Right lobe of liver (tissue), 6 donors: ENCODE data around the gene VPS8. TPM values are rescaled to one million over a fixed set of nuclear protein-coding genes. Genes with fewer than 3 reads are reported as not detected.
"Not testable (repeated sequence)": the region's sequence is repeated elsewhere in the genome, so short reads cannot be mapped to it uniquely, and the experiment has no call there.

Source experiments
- ATAC-seq, 4 donors: fragments of 200-7000 bp; cut with Tn5 transposase; one replicate each; pipeline ENCODE4 v1.9.1; 2020; ENCODE audit warnings: mild to moderate bottlenecking in 4 of 4, moderate library complexity in 4 of 4
- DNase-seq, 3 donors: peaks; one replicate each; pipeline ENCODE4 v3.0.0-alpha.2; 2020
- H3K27ac ChIP-seq, 3 donors: fragments of 200-600 bp; one replicate each; pipeline ENCODE4 v1.8.0; 2022
- H3K27me3 ChIP-seq, 2 donors: fragments of 200-600 bp; one replicate each; pipeline ENCODE4 v1.8.0; 2022
- H3K36me3 ChIP-seq, 4 donors: fragments of 200-600 bp; sonication (generic) in 1 of 4; one replicate each; pipeline versions ENCODE4 v1.5.1 to v1.8.0; 2017 to 2022; ENCODE audit warnings: control low read depth in 1 of 4
- H3K4me1 ChIP-seq, 4 donors: fragments of 200-600 bp; sonication (generic) in 1 of 4; one replicate each; pipeline versions ENCODE4 v1.5.1 to v1.8.0; 2017 to 2022; ENCODE audit warnings: control low read depth in 1 of 4
- H3K4me3 ChIP-seq, 3 donors: fragments of 200-600 bp; one replicate each; pipeline ENCODE4 v1.8.0; 2022
- H3K9me3 ChIP-seq, 4 donors: fragments of 200-600 bp; sonication (generic) in 1 of 4; one replicate each; pipeline versions ENCODE4 v1.5.1 to v1.8.0; 2017 to 2022; ENCODE audit warnings: control low read depth in 1 of 4
- CTCF ChIP-seq, 4 donors: fragments of 200-600 bp in 3 of 4; fragments of 450-650 bp in 1 of 4; IDR thresholded peaks; one replicate each; pipeline versions ENCODE4 v1.5.1 to v1.8.0; 2016 to 2022; ENCODE audit warnings: antibody characterized with exemption in 4 of 4, mild to moderate bottlenecking in 2 of 4
- POLR2A ChIP-seq: fragments of 450-650 bp; IDR thresholded peaks from one replicate; pipeline ENCODE4 v1.6.1; 2017; ENCODE audit warnings: antibody characterized with exemption, mild to moderate bottlenecking
- WGBS: methylation state at CpG from one replicate; pipeline ENCODE4 v1.1.6; 2018; ENCODE audit warnings: low coverage, low lambda C conversion rate; ENCODE audit not compliant: insufficient coverage; ENCODE audit errors: missing lambda C conversion rate; 5-methylcytosine and 5-hydroxymethylcytosine counted together
- intact Hi-C, 2 donors: fragments of 100-400 bp; cut with DNase I; formaldehyde crosslinking; loops; one replicate each; pipeline versions ENCODE4 v1.11.2 to v1.14.1; 2022
- total RNA-seq, 6 experiments: library from RNA; depleted of rRNA in 2 of 6; stranded (reverse); fragments of >200 nt in 2 of 6; fragmentation: NEBNext Ultra II Directional in 3 of 6; extraction: Animal tissue kit (Norgen Biotek cat#: 25700) in 3 of 6; gene quantifications; one replicate each; pipeline versions ENCODE4 v1.1.0 to v1.2.4, GENCODE V29; 2016 to 2023
- donor health status: DM: no; HTN: yes; CAD: no.
- donor health status: DM: no; HTN: no; CAD: no.
- donor health status: DM: no; HTN: no; CAD: no.
- donor health status: DM: no; HTN: yes; CAD: no.
- donor health status: DM: no; HTN: yes; CAD: no.

Gene VPS8
- total RNA-seq, 6 experiments from 2014 or later, result 20.4 to 24.5 (median 21.3) TPM

GRCh38 chr3:184949251-184949965 lies 137.4 kb downstream of the VPS8 start:
- Histone ChIP-seq H3K9me3 (no peaks in the 10 kb centered on the region), H3K27me3 (no peaks in the 10 kb centered on the region), H3K4me3 (no peak overlapping the region), H3K4me1 (no peaks in the 10 kb centered on the region), H3K27ac (no peak overlapping the region), H3K36me3 (no peaks in the 10 kb centered on the region)
- 63% methylated on average over 1 of the region's 4 CpGs for WGBS
- DNase-seq (no peak), ATAC-seq (no peak)
- intact Hi-C loops, result no loop called here
- TF ChIP-seq CTCF (IDR thresholded peaks at IDR 0.05) (no peak), POLR2A (no peak)

- intact Hi-C loops, H3K9me3 ChIP-seq, H3K4me1 ChIP-seq, H3K4me3 ChIP-seq, H3K27ac ChIP-seq, DNase-seq, H3K27me3 ChIP-seq, H3K36me3 ChIP-seq, ATAC-seq: not testable (repeated sequence)
- 82% methylated on average over 1 of the region's 1 CpG for WGBS
These were observed 138.8 kb downstream of the VPS8 start for GRCh38 chr3:184950816-184951215.

GRCh38 chr3:184952671-184953070 lies 140.7 kb downstream of the VPS8 start:
- no peak overlapping the region for H3K27ac ChIP-seq
- no peak for DNase-seq
- H3K4me1 ChIP-seq, result no peaks in the 10 kb centered on the region
- no peak overlapping the region for H3K4me3 ChIP-seq
- ATAC-seq, result no peak
- TF ChIP-seq CTCF (IDR thresholded peaks at IDR 0.05) (no peak), POLR2A (no peak)
- H3K9me3 ChIP-seq, result no peaks in the 10 kb centered on the region
- no peaks in the 10 kb centered on the region for H3K27me3 ChIP-seq
- H3K36me3 ChIP-seq, result peaks cover 0 to 3% (median 0%) of the 10 kb centered on the region in 4 donors
- intact Hi-C loops, result no loop called here
- WGBS, result 85% methylated on average over 3 of the region's 3 CpGs

DNA sequence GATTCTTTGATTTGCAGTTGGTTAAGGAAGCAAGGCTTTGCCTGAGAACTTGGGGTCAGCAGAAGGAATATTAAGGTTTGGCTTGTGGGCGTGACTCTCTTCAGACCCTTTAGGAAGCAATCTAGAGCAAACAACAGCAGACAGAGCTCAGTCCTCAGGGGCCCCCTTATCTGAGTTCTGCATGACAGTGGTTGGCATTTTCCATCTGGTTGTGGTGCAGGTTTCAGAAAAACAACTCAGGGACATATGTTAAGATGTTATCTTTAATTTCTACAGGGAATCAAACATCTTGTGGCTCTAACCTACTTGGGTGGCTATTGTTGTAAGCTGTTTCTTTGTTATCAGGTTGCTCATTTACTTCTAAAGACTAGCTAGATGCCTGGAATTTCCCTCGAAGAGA lies 141.4 kb downstream of the VPS8 start:
- no peak for TF ChIP-seq CTCF (IDR thresholded peaks at IDR 0.05)
- TF ChIP-seq POLR2A, result no peak
- DNase-seq, result no peak
- Histone ChIP-seq H3K4me1 (no peaks in the 10 kb centered on the region), H3K36me3 (peaks cover 0 to 5% (median 0%) of the 10 kb centered on the region in 4 donors), H3K9me3 (no peaks in the 10 kb centered on the region), H3K27ac (no peak overlapping the region), H3K4me3 (no peak overlapping the region), H3K27me3 (no peaks in the 10 kb centered on the region)
- 64% methylated on average over 2 of the region's 2 CpGs for WGBS
- no peak for ATAC-seq
- intact Hi-C loops, result no loop called here

DNA sequence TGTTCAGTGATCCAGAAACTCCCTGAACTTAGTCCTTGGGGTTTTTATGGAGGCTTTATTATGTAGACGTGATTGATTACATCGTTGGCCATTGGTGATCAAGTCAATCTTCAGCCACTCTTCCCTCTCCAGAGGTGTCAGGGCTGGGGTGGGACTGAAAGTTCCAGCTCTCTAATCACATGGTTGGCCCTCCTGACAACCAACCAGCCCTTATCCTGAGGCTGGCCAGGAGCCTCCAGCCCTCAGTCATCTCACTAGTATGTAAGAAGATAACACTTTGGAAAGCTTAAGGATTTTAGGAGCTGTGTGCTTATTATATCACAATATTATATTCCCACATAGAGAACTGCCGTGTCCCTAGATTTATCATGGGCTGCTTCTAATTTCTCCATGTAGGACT lies 142.3 kb downstream of the VPS8 start:
- no peak overlapping the region for H3K27ac ChIP-seq
- H3K4me1 ChIP-seq, result no peaks in the 10 kb centered on the region
- no peaks in the 10 kb centered on the region for H3K9me3 ChIP-seq
- TF ChIP-seq CTCF (IDR thresholded peaks at IDR 0.05) (no peak), POLR2A (no peak)
- intact Hi-C loops, result no loop called here
- no peaks in the 10 kb centered on the region for H3K27me3 ChIP-seq
- H3K36me3 ChIP-seq, result peaks cover 0 to 5% (median 0%) of the 10 kb centered on the region in 4 donors
- no peak for DNase-seq
- H3K4me3 ChIP-seq, result no peak overlapping the region
- ATAC-seq, result no peak
- 93% methylated on average over 3 of the region's 3 CpGs for WGBS

DNA sequence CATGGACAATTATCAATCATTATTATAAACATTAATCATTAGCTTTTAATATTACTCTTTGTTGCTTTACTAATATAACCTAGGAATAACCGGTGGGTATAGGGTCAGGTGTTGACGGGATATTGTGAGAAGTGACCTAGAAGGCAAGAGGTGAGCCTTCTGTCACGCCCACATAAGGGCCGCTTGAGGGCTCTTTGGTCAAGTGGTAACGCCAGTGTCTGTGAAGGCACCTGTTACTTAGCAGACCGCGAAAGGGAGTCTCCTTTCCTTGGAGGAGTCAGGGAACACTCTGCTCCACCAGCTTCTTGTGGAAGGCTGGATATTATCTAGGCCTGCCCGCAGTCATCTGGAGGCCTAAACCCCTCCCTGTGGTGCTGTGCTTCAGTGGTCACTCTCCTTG lies 142.9 kb downstream of the VPS8 start:
- ATAC-seq, H3K4me1 ChIP-seq, H3K9me3 ChIP-seq, H3K27me3 ChIP-seq, H3K4me3 ChIP-seq, H3K36me3 ChIP-seq, H3K27ac ChIP-seq, DNase-seq, intact Hi-C loops: not testable (repeated sequence)
- 97% methylated on average over 5 of the region's 8 CpGs for WGBS
